ENCODE measurements around the gene THAP8. TPM values are rescaled to one million over a fixed set of nuclear protein-coding genes. Genes with fewer than 3 reads are reported as not detected.
A peak's percentile ranks its signal among the peaks of the same experiment; 100 is the strongest.

THAP8 gene
- total RNA-seq, 1 experiment from 2014 or later: 0.95 TPM

DNA sequence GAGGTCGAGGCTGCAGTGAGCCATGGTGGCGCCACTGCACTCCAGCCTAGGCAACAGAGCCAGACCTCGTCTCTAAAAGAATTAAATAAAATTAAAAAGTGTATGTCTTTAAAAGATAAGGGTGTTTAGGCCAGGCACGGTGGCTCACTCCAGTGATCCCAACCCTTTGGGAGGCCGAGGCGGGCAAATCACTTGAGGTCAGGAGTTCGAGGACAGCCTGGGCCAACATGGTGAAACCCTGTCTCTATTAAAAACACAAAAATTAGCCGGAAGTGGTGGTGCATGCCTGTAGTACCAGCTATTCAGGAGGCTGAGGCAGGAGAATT is 66.6 kb downstream of the THAP8 start:
- DNase-seq (no peak), ATAC-seq (no peak)
- Histone ChIP-seq H3K9me3 (ENCODE audit: low read length) (no peaks in the 10 kb centered on the region), H3K27me3 (ENCODE audit: low read length) (no peaks in the 10 kb centered on the region), H3K4me1 (ENCODE audit: insufficient read depth, low read length) (no peaks in the 10 kb centered on the region), H3K79me2 (ENCODE audit: low read length) (no peaks in the 10 kb centered on the region), H2AFZ (ENCODE audit: low read length) (no peak overlapping the region), H4K20me1 (ENCODE audit: low read length) (no peaks in the 10 kb centered on the region), H3K27ac (ENCODE audit: low read length) (no peak overlapping the region), H3K36me3 (ENCODE audit: low read depth, low read length) (no peaks in the 10 kb centered on the region), H3K9me2 (replicated peaks; ENCODE audit: low read length) (no peaks in the 10 kb centered on the region), H3K4me3 (ENCODE audit: low read length) (no peak overlapping the region), H3K9ac (ENCODE audit: low read length) (no peak overlapping the region), H3F3A (ENCODE audit: low read length, unreplicated experiment) (no peaks in the 10 kb centered on the region), H3K4me2 (ENCODE audit: low read length) (no peak overlapping the region; the same call in 1 of the 2 replicates)
- BruUV-seq (replicated peaks): no TSS peak
- intact Hi-C loops (cut with micrococcal nuclease): no loop called here
- CTCF ChIA-PET: no interaction called here
- TF ChIP-seq EZH2 (IDR thresholded peaks at IDR 0.05; ENCODE audit: low read length, unreplicated experiment): no peak
- POLR2A ChIA-PET (ENCODE audit: unreplicated experiment): no interaction called here

DNA sequence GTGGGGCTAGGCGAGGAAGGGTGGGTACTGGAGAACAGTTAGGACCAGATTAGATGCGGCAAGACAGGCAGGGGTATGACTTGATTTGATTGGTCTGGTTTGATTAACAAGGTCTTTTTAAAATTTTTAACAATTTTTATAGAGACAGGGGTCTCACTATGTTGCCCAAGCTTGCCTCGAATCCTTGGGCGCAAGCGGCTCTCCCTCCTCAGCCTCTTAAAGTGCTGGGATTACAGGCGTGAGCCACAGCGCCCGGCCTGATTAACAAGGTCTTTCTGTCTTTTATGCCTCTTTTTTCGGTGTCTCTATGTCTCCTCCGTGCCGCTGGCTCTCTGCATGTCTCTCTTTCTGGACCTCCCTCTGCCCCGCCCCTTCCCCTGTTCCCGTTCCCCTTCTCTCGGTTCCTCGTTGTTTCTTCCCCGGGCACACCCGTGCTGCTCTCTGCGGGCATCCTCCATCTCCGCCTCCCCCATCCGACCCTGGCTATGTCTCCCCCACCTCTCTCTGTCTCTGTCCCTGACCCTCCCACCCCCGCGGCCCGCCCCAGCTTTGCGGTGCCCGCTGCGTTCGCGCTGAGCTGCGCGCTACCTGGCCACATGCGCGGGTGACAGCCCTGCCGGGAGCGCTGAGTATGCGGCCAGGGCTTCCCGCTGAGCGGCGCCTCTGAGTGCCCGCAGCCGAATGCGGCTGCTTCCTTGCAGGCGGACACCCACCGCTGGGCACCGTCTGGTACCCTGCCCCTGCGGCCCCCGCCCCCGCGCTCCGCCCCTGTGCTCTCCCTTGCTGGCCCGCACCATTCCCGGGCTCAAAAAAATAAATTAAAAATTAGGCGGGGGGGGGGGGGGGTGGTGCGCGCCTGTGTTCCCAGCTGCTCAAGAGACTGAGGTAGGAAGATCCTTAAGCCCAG is 67.2 kb downstream of the THAP8 start:
- H4K20me1 ChIP-seq (ENCODE audit: low read length): no peaks in the 10 kb centered on the region
- POLR2A ChIA-PET (ENCODE audit: unreplicated experiment): no interaction called here
- no peak for ATAC-seq
- peak overlapping the region; percentile 28; the same call in 1 of the 2 replicates for H3K4me2 ChIP-seq (ENCODE audit: low read length)
- no peak overlapping the region for H2AFZ ChIP-seq (ENCODE audit: low read length)
- no peaks in the 10 kb centered on the region for H3K36me3 ChIP-seq (ENCODE audit: low read depth, low read length)
- CTCF ChIA-PET: no interaction called here
- TF ChIP-seq EZH2phosphoT487 (IDR thresholded peaks at IDR 0.05; ENCODE audit: borderline replicate concordance, low read length) (no peak), EZH2 (IDR thresholded peaks at IDR 0.05; ENCODE audit: low read length, unreplicated experiment) (no peak)
- TF ChIP-seq, protein P1, sequence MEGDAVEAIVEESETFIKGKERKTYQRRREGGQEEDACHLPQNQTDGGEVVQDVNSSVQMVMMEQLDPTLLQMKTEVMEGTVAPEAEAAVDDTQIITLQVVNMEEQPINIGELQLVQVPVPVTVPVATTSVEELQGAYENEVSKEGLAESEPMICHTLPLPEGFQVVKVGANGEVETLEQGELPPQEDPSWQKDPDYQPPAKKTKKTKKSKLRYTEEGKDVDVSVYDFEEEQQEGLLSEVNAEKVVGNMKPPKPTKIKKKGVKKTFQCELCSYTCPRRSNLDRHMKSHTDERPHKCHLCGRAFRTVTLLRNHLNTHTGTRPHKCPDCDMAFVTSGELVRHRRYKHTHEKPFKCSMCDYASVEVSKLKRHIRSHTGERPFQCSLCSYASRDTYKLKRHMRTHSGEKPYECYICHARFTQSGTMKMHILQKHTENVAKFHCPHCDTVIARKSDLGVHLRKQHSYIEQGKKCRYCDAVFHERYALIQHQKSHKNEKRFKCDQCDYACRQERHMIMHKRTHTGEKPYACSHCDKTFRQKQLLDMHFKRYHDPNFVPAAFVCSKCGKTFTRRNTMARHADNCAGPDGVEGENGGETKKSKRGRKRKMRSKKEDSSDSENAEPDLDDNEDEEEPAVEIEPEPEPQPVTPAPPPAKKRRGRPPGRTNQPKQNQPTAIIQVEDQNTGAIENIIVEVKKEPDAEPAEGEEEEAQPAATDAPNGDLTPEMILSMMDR (conservative IDR thresholded peaks at IDR 0.05; ENCODE audit: low read depth, low read length): no peak
- no peaks in the 10 kb centered on the region for H3K27me3 ChIP-seq (ENCODE audit: low read length)
- no peak for DNase-seq
- no peak overlapping the region for H3K27ac ChIP-seq (ENCODE audit: low read length)
- BruUV-seq (replicated peaks): no TSS peak
- intact Hi-C loops (cut with micrococcal nuclease): no loop called here
- no peaks in the 10 kb centered on the region for H3K9me2 ChIP-seq (replicated peaks; ENCODE audit: low read length)
- no peaks in the 10 kb centered on the region for H3K4me1 ChIP-seq (ENCODE audit: insufficient read depth, low read length)
- no peaks in the 10 kb centered on the region for H3K9me3 ChIP-seq (ENCODE audit: low read length)
- no peak overlapping the region for H3K9ac ChIP-seq (ENCODE audit: low read length)
- no peak overlapping the region for H3K4me3 ChIP-seq (ENCODE audit: low read length)
- no peaks in the 10 kb centered on the region for H3K79me2 ChIP-seq (ENCODE audit: low read length)
- no peaks in the 10 kb centered on the region for H3F3A ChIP-seq (ENCODE audit: low read length, unreplicated experiment)

DNA sequence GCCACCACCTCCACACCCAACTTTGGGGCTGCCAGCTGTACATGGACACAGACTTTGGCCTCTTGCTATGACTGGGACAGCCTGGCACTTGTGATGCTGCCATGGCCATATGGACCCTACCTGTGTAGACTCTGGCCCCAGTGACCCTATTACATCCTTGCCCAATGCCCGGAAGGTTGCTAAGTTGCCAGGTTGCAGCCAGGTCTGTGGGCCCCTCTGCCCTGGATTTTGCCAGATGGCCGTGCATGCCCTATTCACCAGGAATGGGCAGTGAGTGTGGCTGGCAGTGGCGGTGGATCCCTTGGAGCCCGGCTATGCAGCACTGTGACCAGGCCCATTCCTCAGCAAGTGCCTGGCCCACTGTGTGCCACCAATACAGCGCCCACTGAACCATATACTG is 68.0 kb downstream of the THAP8 start:
- Histone ChIP-seq H3K4me3 (ENCODE audit: low read length) (no peak overlapping the region), H3K79me2 (ENCODE audit: low read length) (no peaks in the 10 kb centered on the region), H3K9me3 (ENCODE audit: low read length) (no peaks in the 10 kb centered on the region), H3K9ac (ENCODE audit: low read length) (no peak overlapping the region), H3K4me2 (ENCODE audit: low read length) (no peak overlapping the region), H3K27ac (ENCODE audit: low read length) (no peak overlapping the region), H4K20me1 (ENCODE audit: low read length) (no peaks in the 10 kb centered on the region), H2AFZ (ENCODE audit: low read length) (no peak overlapping the region), H3K4me1 (ENCODE audit: insufficient read depth, low read length) (no peaks in the 10 kb centered on the region), H3F3A (ENCODE audit: low read length, unreplicated experiment) (no peaks in the 10 kb centered on the region), H3K9me2 (replicated peaks; ENCODE audit: low read length) (no peaks in the 10 kb centered on the region), H3K36me3 (ENCODE audit: low read depth, low read length) (no peaks in the 10 kb centered on the region), H3K27me3 (ENCODE audit: low read length) (no peaks in the 10 kb centered on the region)
- POLR2A ChIA-PET (ENCODE audit: unreplicated experiment): no interaction called here
- DNase-seq (no peak), ATAC-seq (no peak)
- TF ChIP-seq EZH2 (IDR thresholded peaks at IDR 0.05; ENCODE audit: low read length, unreplicated experiment) (no peak), EZH2phosphoT487 (IDR thresholded peaks at IDR 0.05; ENCODE audit: borderline replicate concordance, low read length) (no peak)
- TF ChIP-seq, protein P1 (conservative IDR thresholded peaks at IDR 0.05; ENCODE audit: low read depth, low read length): no peak
- no TSS peak for BruUV-seq (replicated peaks)
- CTCF ChIA-PET: no interaction called here
- intact Hi-C loops (cut with micrococcal nuclease): no loop called here

Other genes starting within 250 kb of the THAP8 start
- gene PRODH2, start 241.4 kb downstream of the THAP8 start, total RNA-seq (2014; rRNA removed): not detected in 2 replicates
- not detected in 2 replicates for gene NPHS1, start 201.8 kb downstream of the THAP8 start, total RNA-seq (2014; rRNA removed)
- gene KIRREL2, start 197.4 kb downstream of the THAP8 start, total RNA-seq (2014; rRNA removed): not detected in 2 replicates
- gene APLP1, start 185.7 kb downstream of the THAP8 start, total RNA-seq (2014; rRNA removed): 21.1 and 23.2 TPM in 2 replicates
- 9.0 and 10.6 TPM in 2 replicates for gene NFKBID, start 153.7 kb downstream of the THAP8 start, total RNA-seq (2014; rRNA removed)
- gene HCST, start 151.8 kb downstream of the THAP8 start, total RNA-seq (2014; rRNA removed): not detected in 2 replicates
- not detected in 2 replicates for gene TYROBP, start 146.0 kb downstream of the THAP8 start, total RNA-seq (2014; rRNA removed)
- gene LRFN3, start 117.9 kb downstream of the THAP8 start, total RNA-seq (2014; rRNA removed): 4.1 and 4.8 TPM in 2 replicates
- 24.5 and 38.1 TPM in 2 replicates for gene SDHAF1, start 59.1 kb downstream of the THAP8 start, total RNA-seq (2014; rRNA removed)
- 0.77 and 1.9 TPM in 2 replicates for gene SYNE4, start 45.5 kb downstream of the THAP8 start, total RNA-seq (2014; rRNA removed)
- gene ALKBH6, start 40.1 kb downstream of the THAP8 start, total RNA-seq (2014; rRNA removed): 38.4 and 39.3 TPM in 2 replicates
- 0.07 TPM in 1 of 2 replicates, not detected in the other for gene CLIP3, start 21.4 kb downstream of the THAP8 start, total RNA-seq (2014; rRNA removed)
- 13.3 and 13.9 TPM in 2 replicates for gene WDR62, start 612 bp upstream of the THAP8 start, total RNA-seq (2014; rRNA removed)
- not detected in 2 replicates for gene OVOL3, start 56.9 kb upstream of the THAP8 start, total RNA-seq (2014; rRNA removed)
- 191 and 250 TPM in 2 replicates for gene POLR2I, start 60.6 kb upstream of the THAP8 start, total RNA-seq (2014; rRNA removed)
- 260 and 332 TPM in 2 replicates for gene TBCB, start 61.2 kb upstream of the THAP8 start, total RNA-seq (2014; rRNA removed)
- 329 and 339 TPM in 2 replicates for gene CAPNS1, start 85.8 kb upstream of the THAP8 start, total RNA-seq (2014; rRNA removed)
- gene COX7A1, start 98.2 kb upstream of the THAP8 start, total RNA-seq (2014; rRNA removed): not detected in 2 replicates
- gene ZNF565, start 160.4 kb upstream of the THAP8 start, total RNA-seq (2014; rRNA removed): 3.0 and 3.1 TPM in 2 replicates
- 78.4 and 83.1 TPM in 2 replicates for gene ZNF146, start 160.8 kb upstream of the THAP8 start, total RNA-seq (2014; rRNA removed)

Data from PC-3 (cell line).